ENCODE data around the gene RPP30.
A peak's percentile ranks its signal among the peaks of the same experiment; 100 is the strongest.

Gene RPP30

DNA sequence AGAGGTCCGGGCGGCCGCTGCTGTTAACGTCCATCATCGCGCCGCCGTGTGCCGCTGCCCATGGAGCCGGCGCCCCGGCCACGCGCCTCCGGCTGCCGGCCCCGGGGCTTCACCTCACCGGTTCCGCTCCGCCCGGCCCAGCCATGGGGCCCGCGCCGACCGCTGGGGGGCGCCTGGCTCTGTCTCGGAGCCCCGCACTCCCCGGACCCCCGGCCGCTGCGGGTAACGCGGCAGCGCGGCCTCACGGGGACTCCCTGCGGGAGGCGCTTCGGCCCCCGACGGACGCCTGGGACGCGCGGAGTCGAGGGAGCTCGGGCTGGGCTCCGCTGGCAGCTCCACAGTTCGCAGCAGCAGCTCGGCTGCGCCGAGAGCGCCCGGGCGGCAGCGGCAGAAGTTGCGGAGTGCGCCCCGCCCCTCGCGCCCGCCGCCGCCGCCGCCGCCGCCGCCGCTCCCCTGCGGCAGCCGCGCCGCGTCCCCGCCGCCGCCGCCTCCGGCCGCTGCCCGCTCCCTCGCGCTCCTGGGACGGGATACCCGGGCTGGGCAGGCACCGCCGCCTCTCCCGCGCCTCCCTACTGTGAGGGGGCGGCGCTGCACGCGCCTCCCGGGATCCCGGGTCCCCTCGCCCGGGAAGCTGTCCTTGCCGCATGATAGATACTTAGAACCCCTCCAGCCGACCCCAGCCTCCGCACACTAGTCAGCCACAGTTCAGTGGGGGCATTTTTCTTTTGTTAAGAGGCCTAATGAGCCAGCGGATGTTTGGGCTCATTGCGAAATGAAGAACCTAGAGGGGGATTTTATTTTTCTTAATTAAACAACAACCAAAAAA is 13.9 kb upstream of the RPP30 start, which contains the start of gene HTR7:
TSS of gene HTR7 (minus strand) at position 405 of the 826 bp plus-strand sequence. CDS start at position 37, 368 bp downstream.
- peak; percentile 50 for TF ChIP-seq CTCF (IDR thresholded peaks at IDR 0.05; ENCODE audit: low read depth, low read length)
- H3K4me3 ChIP-seq (ENCODE audit: low read depth, low read length), result peak within 1 kb of the TSS; percentile 66

- no peak for TF ChIP-seq CTCF (IDR thresholded peaks at IDR 0.05; ENCODE audit: low read depth, low read length)
- peak overlapping the region; percentile 66 for H3K4me3 ChIP-seq (ENCODE audit: low read depth, low read length)
Observed at GRCh38 chr10:90858461-90858968, 13.3 kb upstream of the RPP30 start.

GRCh38 chr10:90859321-90859751 is 12.4 kb upstream of the RPP30 start:
- no peak for TF ChIP-seq CTCF (IDR thresholded peaks at IDR 0.05; ENCODE audit: low read depth, low read length)
- no peak overlapping the region for H3K4me3 ChIP-seq (ENCODE audit: low read depth, low read length)

DNA sequence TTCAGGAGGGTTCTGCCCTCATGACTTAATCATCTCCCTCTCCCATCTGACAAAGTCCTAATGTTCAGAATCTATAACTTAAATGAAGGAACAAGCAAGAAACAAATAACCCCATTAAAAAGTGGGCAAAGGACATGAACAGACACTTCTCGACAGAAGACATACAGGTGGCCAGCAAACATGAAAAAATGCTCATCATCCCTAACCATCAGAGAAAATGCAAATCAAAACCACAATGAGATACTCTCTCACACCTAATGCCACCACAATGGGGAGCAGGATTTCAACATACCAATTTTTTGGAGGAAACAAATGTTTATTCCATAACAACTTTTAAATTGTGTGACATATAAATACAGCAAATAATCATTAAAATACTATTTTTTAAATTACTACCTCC is 11.0 kb upstream of the RPP30 start:
- TF ChIP-seq CTCF (IDR thresholded peaks at IDR 0.05; ENCODE audit: low read depth, low read length), result no peak

DNA sequence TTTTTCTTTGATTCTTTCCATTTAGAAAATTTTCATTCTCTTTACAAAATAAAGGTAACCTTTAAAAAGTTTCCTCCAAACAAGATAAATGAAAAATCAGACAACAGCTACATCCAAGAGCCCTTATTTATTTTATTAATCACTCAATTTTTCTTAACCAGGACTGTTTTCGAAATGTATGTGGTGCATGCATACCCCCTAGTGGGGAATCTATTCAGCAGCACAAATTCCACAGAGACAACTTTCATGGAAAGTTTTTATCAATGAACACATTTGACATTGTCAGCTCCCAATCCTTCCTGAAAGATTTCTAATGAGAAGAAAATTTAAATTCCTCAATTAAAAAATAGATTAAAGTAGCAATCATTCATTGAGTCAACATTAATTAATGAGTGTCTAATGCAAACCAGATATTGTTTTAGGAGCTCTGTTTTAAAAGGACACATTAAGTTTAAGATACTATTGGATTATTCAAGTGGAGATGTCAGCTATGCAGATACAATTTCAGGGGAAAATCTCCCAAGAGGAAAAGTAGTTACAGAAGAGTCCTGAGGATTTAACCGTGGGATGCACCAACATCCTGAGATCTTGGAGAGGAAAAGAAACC is 8.8 kb upstream of the RPP30 start:
- TF ChIP-seq CTCF (IDR thresholded peaks at IDR 0.05; ENCODE audit: low read depth, low read length), result peak; percentile 46; the same call in 1 of the 2 replicates
- H3K4me3 ChIP-seq (ENCODE audit: low read depth, low read length), result no peak overlapping the region

More for the DNA sequence above, 11.0 kb upstream of the RPP30 start:
- no peak overlapping the region for H3K4me3 ChIP-seq (ENCODE audit: low read depth, low read length)

GRCh38 chr10:90865401-90865800 is 6.4 kb upstream of the RPP30 start:
- no peak overlapping the region for H3K4me3 ChIP-seq (ENCODE audit: low read depth, low read length)
- no peak for TF ChIP-seq CTCF (IDR thresholded peaks at IDR 0.05; ENCODE audit: low read depth, low read length)

Data from WI38 (cell line).